PC-3 (cell line): ENCODE data around the gene TKT. TPM values are rescaled to one million over a fixed set of nuclear protein-coding genes. Genes with fewer than 3 reads are reported as not detected.

Source experiments
- ATAC-seq: fragments of 200-7000 bp; cut with Tn5 transposase; 2 replicates; pipeline ENCODE4 v1.9.1; 2020; ENCODE audit warnings: mild to moderate bottlenecking, moderate library complexity
- BruUV-seq: library from RNA; stranded (reverse); fragments of 400-500 nt; replicated peaks from 2 replicates; lab custom pipeline; 2021; lab: Mats Ljungman, UMichigan
- CTCF ChIA-PET: fragments of 300-600 bp; sonication (Branson Sonifier 250); formaldehyde crosslinking; loops from one replicate; lab custom pipeline; 2022; ENCODE audit warnings: antibody characterized with exemption; lab: Charles Lee
- POLR2A ChIA-PET: fragments of 300-600 bp; sonication (Branson Sonifier 250); formaldehyde crosslinking; loops from one replicate; lab custom pipeline; 2022; ENCODE audit warnings: antibody characterized with exemption; ENCODE audit not compliant: unreplicated experiment; lab: Charles Lee
- DNase-seq: peaks from one replicate; pipeline ENCODE4 v3.0.0-alpha.2; 2015
- H2AFZ ChIP-seq: fragments of 300-600 bp; sonication (generic); 2 replicates; pipeline ENCODE4 v1.6.0; 2016; ENCODE audit warnings: antibody characterized with exemption, low read length
- H3F3A ChIP-seq: fragments of 300-600 bp; sonication (generic); one replicate; pipeline ENCODE4 v1.6.0; 2017; ENCODE audit warnings: antibody characterized with exemption, low read length, control low read depth, mild to moderate bottlenecking; ENCODE audit not compliant: unreplicated experiment
- H3K27ac ChIP-seq: fragments of 300-600 bp; sonication (generic); 2 replicates; pipeline ENCODE4 v1.5.1; 2016; ENCODE audit warnings: mild to moderate bottlenecking, low read length
- H3K27me3 ChIP-seq: fragments of 300-600 bp; sonication (generic); 2 replicates; pipeline ENCODE4 v1.6.1; 2016; ENCODE audit warnings: low read length, mixed read lengths
- H3K36me3 ChIP-seq: fragments of 300-600 bp; sonication (generic); 2 replicates; pipeline ENCODE4 v1.6.1; 2016; ENCODE audit warnings: low read depth, mixed run types, low read length, mixed read lengths
- H3K4me1 ChIP-seq: fragments of 300-600 bp; sonication (generic); 2 replicates; pipeline ENCODE4 v1.5.1; 2016; ENCODE audit warnings: low read length; ENCODE audit not compliant: insufficient read depth
- H3K4me2 ChIP-seq: fragments of 300-600 bp; sonication (generic); 2 replicates; pipeline ENCODE4 v1.6.0; 2016; ENCODE audit warnings: low read length
- H3K4me3 ChIP-seq: fragments of 300-600 bp; sonication (generic); 2 replicates; pipeline ENCODE4 v1.5.1; 2016; ENCODE audit warnings: mild to moderate bottlenecking, low read length, mixed read lengths
- H3K79me2 ChIP-seq: fragments of 300-600 bp; sonication (generic); 2 replicates; pipeline ENCODE4 v1.6.1; 2017; ENCODE audit warnings: low read length, mixed read lengths
- H3K9ac ChIP-seq: fragments of 300-600 bp; sonication (generic); 2 replicates; pipeline ENCODE4 v1.6.0; 2016; ENCODE audit warnings: mild to moderate bottlenecking, low read length
- H3K9me2 ChIP-seq: fragments of 300-600 bp; sonication (generic); replicated peaks from 2 replicates; pipeline ENCODE4 v1.6.1; 2016; ENCODE audit warnings: mixed run types, low read length, mixed read lengths
- H3K9me3 ChIP-seq: fragments of 300-600 bp; sonication (generic); 2 replicates; pipeline ENCODE4 v1.6.1; 2016; ENCODE audit warnings: low read length, mixed read lengths
- H4K20me1 ChIP-seq: fragments of 300-600 bp; sonication (generic); 2 replicates; pipeline ENCODE4 v1.6.1; 2016; ENCODE audit warnings: low read length, mixed read lengths
- EZH2 ChIP-seq: fragments of 300-600 bp; sonication (generic); IDR thresholded peaks from one replicate; pipeline ENCODE4 v1.6.1; 2017; ENCODE audit warnings: antibody characterized with exemption, mild to moderate bottlenecking, low read length; ENCODE audit not compliant: unreplicated experiment
- EZH2phosphoT487 ChIP-seq: fragments of 300-600 bp; sonication (generic); IDR thresholded peaks from 2 replicates; pipeline ENCODE4 v1.6.1; 2018; ENCODE audit warnings: mild to moderate bottlenecking, antibody characterized with exemption, low read length, borderline replicate concordance
- intact Hi-C: fragments of 100-400 bp; cut with micrococcal nuclease; formaldehyde crosslinking; loops from 2 replicates; pipeline ENCODE4 v1.9.0; 2023
- total RNA-seq: library from RNA; depleted of rRNA; stranded (reverse); fragments of >200 nt; gene quantifications from 2 replicates; pipeline ENCODE4 v1.2.3, GENCODE V29; 2014
- TF ChIP-seq, protein P1 (sequence below): fragments of 300-600 bp; sonication (generic); conservative IDR thresholded peaks from 2 replicates; pipeline ENCODE4 v1.5.1; 2017; ENCODE audit warnings: antibody characterized with exemption, low read depth, mild to moderate bottlenecking, low read length

Gene TKT
- total RNA-seq, 1 experiment from 2014 or later, result 486 TPM

DNA sequence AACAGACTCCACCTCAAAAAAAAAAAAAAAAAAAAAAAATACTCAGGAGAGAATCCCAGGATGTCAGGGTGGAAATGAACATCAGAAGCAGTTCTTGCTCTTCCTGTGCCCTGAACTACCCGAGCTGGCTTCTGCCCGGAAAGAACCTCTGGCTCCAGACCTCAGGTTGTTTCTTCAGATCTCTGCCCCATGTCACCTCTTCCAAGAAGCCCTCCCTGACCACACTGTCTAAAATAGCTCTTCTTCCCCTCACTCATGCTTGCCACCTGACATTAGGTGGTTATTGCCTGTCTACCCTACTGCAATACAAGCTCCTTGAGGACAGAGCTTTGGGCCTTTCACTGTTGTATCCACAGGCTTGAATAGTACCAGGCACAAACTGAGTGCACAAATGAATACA is 8.2 kb downstream of the TKT start:
- DNase-seq, result no peak
- intact Hi-C loops, result no loop called here
- peaks cover 94% of the 10 kb centered on the region for H4K20me1 ChIP-seq
- ChIA-PET POLR2A (interaction anchor here (0.6 kb wide), 1 partner anchor 87 kb away, joined by 5 read pairs; no protein-coding TSS in a partner anchor), CTCF (no interaction called here)
- H3K9me2 ChIP-seq, result no peaks in the 10 kb centered on the region
- ATAC-seq, result no peak
- no peak overlapping the region for H2AFZ ChIP-seq
- H3F3A ChIP-seq, result no peaks in the 10 kb centered on the region
- H3K4me3 ChIP-seq, result no peak overlapping the region
- H3K9me3 ChIP-seq, result no peaks in the 10 kb centered on the region
- H3K36me3 ChIP-seq, result peaks cover 31% of the 10 kb centered on the region
- BruUV-seq, result no TSS peak
- no peak overlapping the region for H3K27ac ChIP-seq
- peaks cover 100% of the 10 kb centered on the region for H3K79me2 ChIP-seq
- H3K27me3 ChIP-seq, result no peaks in the 10 kb centered on the region
- no peak overlapping the region for H3K4me2 ChIP-seq
- no peak overlapping the region for H3K9ac ChIP-seq
- TF ChIP-seq, protein P1, sequence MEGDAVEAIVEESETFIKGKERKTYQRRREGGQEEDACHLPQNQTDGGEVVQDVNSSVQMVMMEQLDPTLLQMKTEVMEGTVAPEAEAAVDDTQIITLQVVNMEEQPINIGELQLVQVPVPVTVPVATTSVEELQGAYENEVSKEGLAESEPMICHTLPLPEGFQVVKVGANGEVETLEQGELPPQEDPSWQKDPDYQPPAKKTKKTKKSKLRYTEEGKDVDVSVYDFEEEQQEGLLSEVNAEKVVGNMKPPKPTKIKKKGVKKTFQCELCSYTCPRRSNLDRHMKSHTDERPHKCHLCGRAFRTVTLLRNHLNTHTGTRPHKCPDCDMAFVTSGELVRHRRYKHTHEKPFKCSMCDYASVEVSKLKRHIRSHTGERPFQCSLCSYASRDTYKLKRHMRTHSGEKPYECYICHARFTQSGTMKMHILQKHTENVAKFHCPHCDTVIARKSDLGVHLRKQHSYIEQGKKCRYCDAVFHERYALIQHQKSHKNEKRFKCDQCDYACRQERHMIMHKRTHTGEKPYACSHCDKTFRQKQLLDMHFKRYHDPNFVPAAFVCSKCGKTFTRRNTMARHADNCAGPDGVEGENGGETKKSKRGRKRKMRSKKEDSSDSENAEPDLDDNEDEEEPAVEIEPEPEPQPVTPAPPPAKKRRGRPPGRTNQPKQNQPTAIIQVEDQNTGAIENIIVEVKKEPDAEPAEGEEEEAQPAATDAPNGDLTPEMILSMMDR, result no peak
- TF ChIP-seq EZH2phosphoT487, result no peak
- no peak for TF ChIP-seq EZH2
- H3K4me1 ChIP-seq, result peaks cover 15% of the 10 kb centered on the region

DNA sequence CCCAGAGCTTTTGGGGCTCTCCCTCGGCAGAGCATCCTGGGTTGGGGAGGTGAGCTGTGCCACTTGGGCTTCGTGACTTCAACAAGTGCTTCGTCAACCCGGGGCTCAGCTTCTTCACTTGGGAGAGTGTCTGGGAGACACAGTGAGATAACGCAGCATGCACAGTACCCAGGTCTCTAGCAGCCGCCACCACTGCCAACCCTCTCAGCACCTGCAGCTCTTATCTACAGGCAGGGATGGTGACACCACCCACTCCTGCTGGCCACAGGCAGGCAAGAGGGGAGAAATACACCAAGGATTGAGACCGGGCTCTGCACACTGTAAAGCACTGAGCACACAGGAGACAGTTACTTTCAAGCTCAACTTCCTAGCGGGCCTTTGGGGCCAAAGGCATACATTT is 11.6 kb downstream of the TKT start:
- H3F3A ChIP-seq, result peaks cover 3% of the 10 kb centered on the region
- TF ChIP-seq EZH2, result no peak
- TF ChIP-seq, protein P1, result no peak
- no peak for TF ChIP-seq EZH2phosphoT487
- H3K9ac ChIP-seq, result no peak overlapping the region
- H3K4me1 ChIP-seq, result no peaks in the 10 kb centered on the region
- peaks cover 72% of the 10 kb centered on the region for H4K20me1 ChIP-seq
- no peaks in the 10 kb centered on the region for H3K9me3 ChIP-seq
- no peak overlapping the region for H3K4me2 ChIP-seq
- no peak for ATAC-seq
- H2AFZ ChIP-seq, result no peak overlapping the region
- H3K27ac ChIP-seq, result no peak overlapping the region
- H3K27me3 ChIP-seq, result no peaks in the 10 kb centered on the region
- BruUV-seq, result no TSS peak
- intact Hi-C loops, result no loop called here
- H3K9me2 ChIP-seq, result no peaks in the 10 kb centered on the region
- DNase-seq, result no peak
- H3K4me3 ChIP-seq, result no peak overlapping the region
- peaks cover 53% of the 10 kb centered on the region for H3K36me3 ChIP-seq
- ChIA-PET POLR2A (no interaction called here), CTCF (no interaction called here)
- peaks cover 91% of the 10 kb centered on the region for H3K79me2 ChIP-seq

DNA sequence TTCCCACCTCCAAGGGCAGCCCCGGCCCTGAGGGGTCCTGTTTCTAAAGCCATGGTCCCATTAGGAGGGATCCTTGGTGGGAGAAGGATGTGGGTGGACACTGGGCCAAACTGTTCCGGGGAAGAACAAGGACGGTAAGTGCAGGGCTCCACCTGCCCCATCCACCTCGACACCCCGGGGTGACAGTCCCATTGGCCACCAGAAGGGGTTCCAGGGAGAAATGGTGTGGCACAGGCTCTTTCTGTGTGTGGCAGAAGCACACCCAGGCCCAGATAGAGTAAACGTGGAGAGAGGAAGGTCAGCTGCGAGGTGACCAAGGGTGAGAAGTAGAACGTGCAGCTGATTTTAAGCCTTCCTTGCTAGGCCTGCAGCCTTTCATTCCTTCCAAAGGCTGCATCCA is 12.0 kb downstream of the TKT start:
- Histone ChIP-seq H3K79me2 (peaks cover 86% of the 10 kb centered on the region), H3K4me2 (no peak overlapping the region), H3K27ac (no peak overlapping the region), H3F3A (peaks cover 7% of the 10 kb centered on the region), H3K36me3 (peaks cover 58% of the 10 kb centered on the region), H3K9me3 (no peaks in the 10 kb centered on the region), H3K4me3 (no peak overlapping the region), H2AFZ (no peak overlapping the region), H4K20me1 (peaks cover 68% of the 10 kb centered on the region), H3K4me1 (peaks cover 2% of the 10 kb centered on the region), H3K27me3 (no peaks in the 10 kb centered on the region), H3K9ac (no peak overlapping the region), H3K9me2 (no peaks in the 10 kb centered on the region)
- no peak for DNase-seq
- ChIA-PET CTCF (no interaction called here), POLR2A (no interaction called here)
- no TSS peak for BruUV-seq
- intact Hi-C loops, result no loop called here
- TF ChIP-seq EZH2 (no peak), EZH2phosphoT487 (no peak)
- TF ChIP-seq, protein P1, result no peak
- ATAC-seq, result no peak; the same call in 1 of the 2 replicates
